ENCODE results near the gene SYNGR4.

GRCh38 chr19:48382286-48382685 is 18.1 kb downstream of the SYNGR4 start:
- no peak for TF ChIP-seq CTCF (IDR thresholded peaks at IDR 0.05)
- TF ChIP-seq POLR2A (IDR thresholded peaks at IDR 0.05) = no peak
- TF ChIP-seq POLR2AphosphoS5 (IDR thresholded peaks at IDR 0.05) = no peak

Measured in transverse colon (tissue), 4 donors.